ENCODE results near the gene MAML3. TPM values are rescaled to one million over a fixed set of nuclear protein-coding genes. Genes with fewer than 3 reads are reported as not detected.

Gene MAML3
- total RNA-seq, 1 experiment from 2014 or later: 14.8 TPM

DNA sequence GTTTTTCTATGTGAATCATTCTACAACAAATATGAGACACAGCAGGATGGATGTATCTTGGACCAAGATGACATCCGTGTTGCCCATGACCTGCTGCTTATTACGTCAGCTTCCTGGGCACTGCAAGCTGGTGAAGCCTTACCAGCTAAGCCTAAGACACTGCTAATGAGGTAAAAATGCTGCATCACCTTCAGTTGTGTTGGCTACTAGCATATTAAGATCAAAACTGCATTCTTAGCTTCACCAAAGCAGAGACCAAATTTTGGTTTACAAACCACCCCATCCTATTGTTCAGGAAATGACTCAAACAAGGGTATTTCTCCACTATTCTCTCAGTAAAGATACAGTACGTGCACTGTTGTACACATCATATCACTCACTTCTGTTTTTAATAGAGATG lies 50.3 kb downstream of the MAML3 start:
- DNase-seq (ENCODE audit: extremely low read depth, low read depth): peak; percentile 87

GRCh38 chr4:140102421-140102820 lies 51.6 kb downstream of the MAML3 start:
- no peak for DNase-seq (ENCODE audit: extremely low read depth, low read depth)

- no peak for DNase-seq (ENCODE audit: extremely low read depth, low read depth)
Observed at GRCh38 chr4:140100771-140101170, 53.2 kb downstream of the MAML3 start.

- peak; percentile 71 for DNase-seq (ENCODE audit: extremely low read depth, low read depth)
Observed at GRCh38 chr4:140099983-140100382, 54.0 kb downstream of the MAML3 start.

DNA sequence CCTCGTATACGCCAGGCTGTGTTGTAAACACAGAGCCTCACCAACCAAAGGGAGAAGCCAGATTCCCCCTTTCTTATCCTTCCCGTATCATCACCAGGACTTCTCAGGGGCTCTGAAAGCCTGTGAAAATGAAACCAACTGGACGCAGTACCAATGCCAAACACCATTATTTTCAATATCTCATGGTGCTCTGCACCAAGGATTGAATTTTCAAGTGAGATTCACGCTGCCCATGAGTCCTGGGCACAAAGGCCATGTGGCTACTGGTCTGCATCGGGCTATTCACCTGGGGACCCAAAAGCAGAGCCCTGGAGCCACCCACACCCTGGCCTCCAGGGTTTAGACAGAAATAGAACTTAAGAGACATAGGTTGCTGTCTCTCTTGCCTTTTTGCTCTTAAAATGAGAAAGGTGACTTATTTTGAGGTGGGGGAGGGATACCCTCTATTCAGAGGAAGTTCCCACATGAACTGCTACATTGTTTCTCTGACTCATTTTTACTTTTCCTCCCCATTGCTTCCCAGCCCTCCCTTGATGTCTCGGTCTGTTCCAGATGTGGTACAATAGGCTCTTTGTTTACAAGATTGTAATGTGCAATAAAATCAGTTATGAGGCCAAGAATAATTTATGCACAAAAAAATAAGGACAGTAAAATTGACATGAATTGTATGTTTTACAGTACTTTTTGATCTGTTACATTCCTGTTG lies 55.4 kb downstream of the MAML3 start:
- DNase-seq (ENCODE audit: extremely low read depth, low read depth): no peak

DNA sequence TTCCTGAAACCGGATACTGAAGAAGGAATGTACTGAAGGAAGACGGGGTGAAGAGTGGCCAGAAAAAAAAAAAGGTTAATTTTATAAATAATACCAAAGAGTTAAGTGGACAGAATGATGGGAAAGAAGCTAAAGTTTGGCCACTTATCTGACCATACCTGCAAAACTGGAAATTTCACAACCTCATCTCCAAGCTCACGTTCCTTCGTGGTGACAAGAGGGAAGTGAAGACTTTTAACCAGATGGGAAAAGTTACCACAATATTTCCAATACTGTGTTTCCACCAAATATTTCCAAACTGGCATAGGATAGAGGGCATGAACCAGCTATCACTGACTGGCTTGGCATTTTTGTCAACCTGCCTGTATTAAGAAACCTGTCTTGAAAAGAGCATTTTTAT lies 56.4 kb downstream of the MAML3 start:
- no peak for DNase-seq (ENCODE audit: extremely low read depth, low read depth)

- DNase-seq (ENCODE audit: extremely low read depth, low read depth): no peak
Observed at GRCh38 chr4:140096921-140097320, 57.1 kb downstream of the MAML3 start.

GRCh38 chr4:140096483-140096861 lies 57.5 kb downstream of the MAML3 start:
- peak; percentile 80 for DNase-seq (ENCODE audit: extremely low read depth, low read depth)

GRCh38 chr4:140095694-140096482 lies 58.1 kb downstream of the MAML3 start:
- DNase-seq (ENCODE audit: extremely low read depth, low read depth): peak; percentile 96

- peak; percentile 84 for DNase-seq (ENCODE audit: extremely low read depth, low read depth)
Observed at GRCh38 chr4:140094438-140095420, 59.3 kb downstream of the MAML3 start.

DNA sequence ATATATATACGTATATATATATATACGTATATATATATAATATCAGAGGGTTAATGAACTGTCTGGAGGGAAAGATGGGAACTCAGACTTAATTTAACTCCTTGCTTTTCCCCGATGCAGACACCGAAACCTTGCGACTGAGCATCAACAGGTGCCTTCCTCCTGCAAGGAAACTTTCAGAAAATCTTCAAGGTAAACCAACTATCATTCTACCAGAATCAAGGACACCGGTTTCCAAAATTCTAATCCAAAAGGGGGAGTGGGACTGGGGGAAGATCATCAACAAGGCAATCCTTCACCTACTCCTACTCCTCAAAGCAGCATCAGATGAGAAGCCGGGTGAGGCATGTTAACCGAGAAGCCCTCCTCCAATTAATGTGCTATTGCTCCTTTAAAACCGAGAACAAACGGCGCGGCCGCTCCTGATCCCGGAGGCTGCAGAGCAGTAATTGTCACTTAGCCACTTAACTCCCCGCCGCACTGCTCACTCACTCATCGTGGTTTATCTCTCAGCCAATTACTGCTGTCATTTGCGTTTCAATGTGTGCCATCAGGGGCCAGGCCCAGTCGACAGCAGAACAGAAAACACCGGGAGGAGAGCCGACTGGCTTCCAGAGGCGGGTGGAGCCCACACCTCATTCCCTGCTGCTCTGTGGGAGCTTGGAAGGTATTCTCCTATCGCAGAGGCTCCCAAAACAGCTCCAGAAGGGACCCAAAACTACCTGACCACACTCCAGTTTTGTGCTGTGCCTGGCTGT lies 61.7 kb downstream of the MAML3 start:
- DNase-seq (ENCODE audit: extremely low read depth, low read depth): peak; percentile 77

DNA sequence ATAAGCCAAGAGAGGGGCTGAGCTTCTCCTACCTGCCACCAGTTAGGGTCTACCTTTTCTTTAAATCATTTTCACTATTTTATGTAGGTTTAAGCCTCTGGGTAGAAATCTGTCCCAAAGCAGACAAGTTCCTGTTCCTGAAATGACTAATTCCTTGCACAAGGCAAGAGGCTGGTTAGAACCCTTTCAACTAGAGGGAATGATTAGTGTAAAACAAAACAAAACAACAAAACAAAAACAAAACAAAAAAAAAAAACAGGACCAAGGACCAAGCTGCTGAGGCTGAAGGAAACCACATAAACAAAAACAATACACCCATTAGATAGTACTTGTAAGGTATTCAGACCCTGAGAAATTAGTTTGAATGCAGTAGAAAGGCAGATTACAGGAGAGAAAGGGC lies 62.7 kb downstream of the MAML3 start:
- DNase-seq (ENCODE audit: extremely low read depth, low read depth): no peak

DNA sequence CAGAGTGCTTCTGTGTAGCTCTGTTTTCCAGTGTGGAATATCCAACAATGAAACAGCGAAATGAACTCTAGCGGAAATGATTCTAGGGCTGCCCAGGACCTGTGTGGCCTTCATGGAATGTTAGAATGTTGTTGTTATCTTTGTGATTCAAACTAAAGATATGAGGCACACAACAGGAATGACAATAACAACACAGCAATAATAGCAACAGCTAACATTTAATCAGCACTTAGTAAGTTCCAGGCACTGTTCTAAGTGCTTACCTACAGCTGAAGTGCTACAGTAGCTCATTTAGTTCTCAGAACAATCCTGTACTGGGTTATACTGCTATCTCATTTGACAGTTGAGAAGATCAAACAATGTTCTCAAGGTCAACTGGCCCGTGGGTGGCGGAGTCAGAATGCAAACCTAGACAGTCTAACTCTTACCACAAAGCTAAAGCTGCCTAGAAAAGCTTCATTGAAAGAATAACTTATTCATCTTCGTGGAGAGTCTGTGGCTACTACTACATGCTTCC lies 63.7 kb downstream of the MAML3 start:
- peak; percentile 86 for DNase-seq (ENCODE audit: extremely low read depth, low read depth)

- no peak for DNase-seq (ENCODE audit: extremely low read depth, low read depth)
Observed at GRCh38 chr4:140089216-140089615, 64.8 kb downstream of the MAML3 start.

DNA sequence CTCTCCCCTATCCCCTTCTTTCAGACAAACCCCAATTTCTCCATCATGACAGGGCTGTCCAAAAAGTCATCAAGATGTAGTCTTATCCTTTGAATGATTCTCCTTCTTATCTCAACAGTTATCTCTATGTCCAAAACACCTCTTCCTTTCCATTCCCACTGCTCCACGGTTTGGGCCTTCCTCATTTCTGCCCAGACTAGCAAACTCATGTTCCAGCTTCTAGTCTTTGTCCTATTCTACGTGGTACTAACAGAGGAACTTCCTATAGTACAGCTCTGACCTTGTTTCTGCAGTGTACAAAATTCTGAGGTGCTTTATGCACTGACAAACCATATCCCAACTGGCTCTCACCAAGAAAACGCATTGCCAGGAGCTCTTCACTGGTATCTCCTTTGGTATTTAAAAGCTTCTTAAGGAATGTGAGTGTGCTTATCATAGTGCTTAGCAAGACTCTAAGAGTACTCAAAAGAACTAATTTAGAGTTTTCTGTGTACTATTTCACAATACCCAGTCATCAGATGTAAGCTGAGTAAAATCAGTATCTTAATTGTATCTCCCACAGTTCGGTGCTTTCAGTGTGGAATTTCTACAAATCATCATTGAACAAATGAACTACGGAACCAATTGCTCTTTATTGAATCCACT lies 65.5 kb downstream of the MAML3 start:
- DNase-seq (ENCODE audit: extremely low read depth, low read depth): no peak

GRCh38 chr4:140085881-140086280 lies 68.1 kb downstream of the MAML3 start:
- DNase-seq (ENCODE audit: extremely low read depth, low read depth): no peak

- peak; percentile 90 for DNase-seq (ENCODE audit: extremely low read depth, low read depth)
Observed at GRCh38 chr4:140085062-140085622, 68.8 kb downstream of the MAML3 start.

DNA sequence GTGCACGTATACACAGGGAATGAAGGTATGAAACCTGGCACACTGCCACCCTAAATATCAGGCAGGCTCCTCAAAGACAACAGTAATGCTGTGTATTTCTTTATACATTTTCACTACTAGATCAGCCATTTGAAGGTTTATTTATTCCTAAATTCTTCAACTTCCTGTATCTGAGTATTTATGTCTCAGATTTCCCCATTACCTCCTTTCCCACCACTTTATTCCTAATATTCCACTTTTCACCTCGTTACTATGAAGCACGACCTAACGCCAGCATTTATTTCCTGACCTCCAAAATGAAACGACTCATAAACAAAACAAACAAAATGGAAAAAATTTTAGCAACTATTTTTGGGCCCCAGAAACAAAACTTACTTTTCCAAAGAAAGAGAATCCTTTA lies 69.6 kb downstream of the MAML3 start:
- DNase-seq (ENCODE audit: extremely low read depth, low read depth): no peak

DNA sequence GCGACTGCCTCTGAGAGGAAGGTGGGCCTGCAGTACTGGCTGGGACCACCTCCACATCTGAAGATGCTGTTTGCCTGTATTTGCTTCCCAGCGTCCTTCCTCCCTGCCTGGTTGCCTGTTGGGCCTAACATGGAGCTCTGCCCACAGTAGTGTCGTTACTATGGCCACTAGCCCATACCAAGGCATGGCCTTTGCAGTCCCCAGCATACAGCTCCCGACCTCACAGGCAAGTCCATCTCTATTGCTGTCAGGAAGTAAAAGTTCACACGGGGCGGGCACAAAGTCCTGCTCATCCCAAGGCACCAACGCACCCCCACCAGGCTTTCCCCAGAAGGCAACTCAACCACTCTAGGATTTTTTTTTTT lies 71.6 kb downstream of the MAML3 start:
- no peak for DNase-seq (ENCODE audit: extremely low read depth, low read depth)

Data from NCI-H460 (cell line).